Measurements from ENCODE around the gene DENND1A.

DNA sequence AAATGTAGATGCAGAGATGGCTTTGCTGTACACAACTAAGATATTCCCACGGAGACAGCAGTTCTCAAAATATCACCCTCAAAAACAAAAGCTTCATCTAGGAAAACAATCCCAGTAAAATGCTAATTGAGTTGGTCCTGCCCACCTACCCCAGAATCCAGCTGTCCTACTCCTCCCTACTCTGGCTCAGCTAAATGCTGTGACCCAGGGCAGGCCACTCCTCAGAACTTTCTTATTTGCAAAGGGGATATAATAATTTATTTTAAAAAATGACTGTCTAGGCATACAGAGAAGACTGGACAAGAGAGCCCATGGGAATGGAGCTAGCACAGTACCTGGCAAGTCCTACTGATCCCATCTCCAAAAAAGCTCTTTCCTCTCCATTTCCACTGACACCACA lies 411.6 kb downstream of the DENND1A start:
- TF ChIP-seq YY1 (IDR thresholded peaks at IDR 0.05; ENCODE audit: insufficient read depth, insufficient read length) (no peak), SUZ12 (IDR thresholded peaks at IDR 0.05; ENCODE audit: extremely low read depth, insufficient read depth, insufficient read length) (no peak)

All from NT2/D1 (cell line).